SIG-M5 treated with dmso at 0.1 percent for 504 hours (cell line): Measurements from ENCODE around the gene FSTL4.
"Not testable (repeated sequence)": the region's sequence is repeated elsewhere in the genome, so short reads cannot be mapped to it uniquely, and the experiment has no call there.

Source experiments
- DNase-seq: peaks from one replicate; lab custom pipeline; 2025; ENCODE audit not compliant: unreplicated experiment; lab: John Stamatoyannopoulos, UW

FSTL4 gene

GRCh38 chr5:133559960-133560359, 52.4 kb downstream of the FSTL4 start:
- no peak for DNase-seq

- DNase-seq: no peak
These were observed 55.8 kb downstream of the FSTL4 start for GRCh38 chr5:133556551-133556950.

DNA sequence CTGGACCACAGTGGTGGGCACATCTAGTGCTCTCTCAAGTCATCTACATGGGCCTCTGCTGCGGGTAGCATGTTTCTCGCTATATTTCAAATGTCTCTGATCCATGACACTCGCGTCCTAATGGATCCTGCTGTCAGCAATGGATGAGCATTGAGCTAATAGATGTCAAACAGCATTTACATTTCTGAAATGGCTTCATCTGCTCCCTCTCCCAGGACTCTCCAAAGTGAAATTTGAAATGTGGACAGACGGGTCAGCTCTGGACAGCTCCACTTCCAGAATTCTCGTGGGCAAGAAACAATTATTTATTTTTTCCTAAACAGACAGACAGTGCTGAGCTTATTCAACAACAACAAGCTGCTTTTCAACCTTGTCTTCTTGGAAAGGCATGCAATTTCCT, 58.1 kb downstream of the FSTL4 start:
- no peak for DNase-seq

DNA sequence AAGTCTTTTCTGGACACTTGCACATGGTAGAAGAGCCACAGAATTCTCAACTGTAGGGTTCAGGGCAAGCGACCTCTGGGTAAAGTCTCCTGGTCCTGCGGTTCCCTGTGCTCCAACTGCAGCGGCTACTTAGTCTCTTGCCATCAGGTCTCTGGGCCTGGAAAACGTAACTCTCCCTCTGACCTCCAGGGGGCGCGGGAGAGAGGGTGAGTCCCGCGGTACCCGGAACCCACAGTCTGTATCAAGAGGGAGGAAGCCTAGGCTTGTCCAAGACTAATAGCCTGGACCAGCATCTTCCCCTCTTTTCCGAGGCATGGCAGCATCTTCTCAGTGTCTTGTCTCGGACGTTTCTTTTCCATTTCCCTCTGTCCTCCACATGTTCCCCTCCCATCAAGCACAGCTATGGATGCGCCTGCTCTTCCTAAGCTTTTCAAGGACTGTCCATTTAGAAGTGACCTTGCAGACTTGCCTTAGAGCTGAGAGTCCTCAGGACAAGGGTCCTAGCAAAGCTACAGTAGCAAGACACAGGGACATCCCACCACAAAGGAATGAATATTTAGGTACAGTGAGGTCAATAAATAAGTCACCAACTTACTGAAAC, 59.3 kb downstream of the FSTL4 start:
- DNase-seq: peak; percentile 65

DNA sequence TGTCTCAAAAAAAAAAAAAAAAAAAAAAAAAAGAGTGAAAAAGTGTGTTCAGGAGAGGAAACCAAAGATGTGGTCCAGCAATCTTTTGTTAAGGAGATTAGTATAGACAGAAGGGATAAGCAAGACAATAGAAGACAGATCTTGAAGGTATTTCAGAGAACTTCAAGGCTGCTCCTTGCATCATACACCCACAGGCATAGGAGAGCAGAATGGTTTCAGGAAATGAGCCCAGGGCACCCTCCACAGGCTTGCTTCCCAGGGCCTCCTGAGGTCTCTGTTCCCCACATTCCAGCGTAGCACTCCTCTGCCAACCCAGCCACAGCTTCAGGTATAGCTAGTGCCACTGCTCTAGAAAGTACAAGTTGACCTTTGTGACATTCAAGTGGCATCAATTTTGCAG, 65.8 kb downstream of the FSTL4 start:
- DNase-seq: no peak

- DNase-seq: no peak
These were observed 68.0 kb downstream of the FSTL4 start for GRCh38 chr5:133544346-133544745.

GRCh38 chr5:133539818-133540217, 72.5 kb downstream of the FSTL4 start:
- DNase-seq: no peak

- no peak for DNase-seq
These were observed 73.6 kb downstream of the FSTL4 start for GRCh38 chr5:133538718-133539117.

- DNase-seq: not testable (repeated sequence)
These were observed 77.0 kb downstream of the FSTL4 start for GRCh38 chr5:133535241-133535929.

GRCh38 chr5:133534566-133534965, 77.8 kb downstream of the FSTL4 start:
- DNase-seq: no peak

GRCh38 chr5:133533541-133533940, 78.8 kb downstream of the FSTL4 start:
- no peak for DNase-seq

GRCh38 chr5:133531594-133531993, 80.7 kb downstream of the FSTL4 start:
- DNase-seq: no peak

GRCh38 chr5:133531178-133531577, 81.2 kb downstream of the FSTL4 start:
- DNase-seq: no peak

DNA sequence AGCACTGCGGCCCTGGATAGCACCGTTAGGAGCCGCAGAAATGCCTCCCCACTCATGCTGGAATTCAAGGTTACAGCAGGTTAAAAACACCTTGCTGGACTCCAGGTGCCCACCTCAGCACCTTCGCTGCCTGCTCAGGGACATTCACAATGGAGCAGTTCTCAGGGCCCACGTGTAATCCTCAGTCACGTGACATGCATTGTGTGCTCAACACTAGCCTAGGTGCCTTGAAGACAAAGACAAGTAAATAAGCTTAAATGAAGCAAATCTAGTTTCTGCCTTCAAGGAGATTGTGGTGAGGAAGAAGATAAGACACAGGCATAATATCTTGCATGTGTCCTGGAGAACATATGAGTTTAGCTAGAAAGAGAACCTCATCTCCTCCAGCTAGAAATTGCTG, 82.1 kb downstream of the FSTL4 start:
- DNase-seq: no peak

- no peak for DNase-seq
These were observed 83.5 kb downstream of the FSTL4 start for GRCh38 chr5:133528841-133529240.

DNA sequence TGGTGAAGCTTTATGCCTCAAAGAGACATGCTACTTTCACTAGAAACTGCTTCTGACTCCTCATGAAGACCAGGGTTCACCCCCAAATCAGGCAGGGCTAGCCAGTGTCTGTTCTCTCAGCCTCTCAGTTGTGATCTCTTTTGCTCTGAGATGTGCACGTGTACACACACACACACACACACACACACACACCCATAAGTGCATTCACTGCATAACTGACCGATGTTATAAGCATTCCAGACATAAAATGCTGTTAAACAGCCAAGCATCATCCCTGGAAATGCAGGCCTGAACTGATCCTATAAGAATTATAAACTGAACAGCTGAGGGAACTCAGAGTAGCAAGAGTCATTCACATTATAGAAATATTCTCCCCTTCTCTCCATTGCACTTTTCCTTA, 85.0 kb downstream of the FSTL4 start:
- no peak for DNase-seq

DNA sequence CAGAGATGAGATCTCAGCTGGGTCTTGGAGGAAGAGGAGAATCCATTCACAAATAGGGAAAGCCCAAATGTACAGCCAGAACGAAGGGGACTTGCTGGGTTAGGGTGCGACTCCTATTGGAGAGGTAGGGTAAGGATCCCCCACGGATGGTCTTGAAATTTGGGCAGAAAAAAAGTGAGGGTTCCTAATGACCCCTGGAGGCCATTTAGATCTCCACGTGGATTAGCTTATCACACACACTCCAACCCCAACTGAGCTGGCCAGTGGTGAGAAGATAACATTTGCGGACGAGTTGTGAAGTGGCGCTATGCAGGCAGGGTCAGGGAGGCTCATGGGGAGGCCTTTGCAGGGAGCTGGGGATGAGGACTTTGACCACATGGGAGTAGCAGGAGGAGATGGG, 86.0 kb downstream of the FSTL4 start:
- DNase-seq: no peak

DNA sequence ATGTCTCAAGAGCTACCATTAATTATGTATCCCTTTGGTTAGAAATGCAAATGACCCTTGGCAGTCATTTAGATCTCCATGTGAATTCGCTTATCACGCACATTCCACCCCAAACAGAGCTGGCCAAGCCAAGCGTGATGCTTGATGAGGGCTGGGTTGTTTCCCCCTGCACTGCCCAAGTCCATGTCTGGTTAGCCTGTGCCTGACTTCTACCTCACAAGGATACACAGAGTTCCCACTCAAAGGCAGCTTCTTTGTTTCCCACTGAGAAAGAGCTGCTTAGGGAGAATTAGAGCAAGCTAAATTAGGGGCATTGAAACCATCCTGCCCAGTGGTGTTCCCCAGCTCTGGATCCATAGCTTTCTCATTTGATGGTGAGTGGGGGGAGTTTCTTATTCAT, 87.2 kb downstream of the FSTL4 start:
- no peak for DNase-seq

DNA sequence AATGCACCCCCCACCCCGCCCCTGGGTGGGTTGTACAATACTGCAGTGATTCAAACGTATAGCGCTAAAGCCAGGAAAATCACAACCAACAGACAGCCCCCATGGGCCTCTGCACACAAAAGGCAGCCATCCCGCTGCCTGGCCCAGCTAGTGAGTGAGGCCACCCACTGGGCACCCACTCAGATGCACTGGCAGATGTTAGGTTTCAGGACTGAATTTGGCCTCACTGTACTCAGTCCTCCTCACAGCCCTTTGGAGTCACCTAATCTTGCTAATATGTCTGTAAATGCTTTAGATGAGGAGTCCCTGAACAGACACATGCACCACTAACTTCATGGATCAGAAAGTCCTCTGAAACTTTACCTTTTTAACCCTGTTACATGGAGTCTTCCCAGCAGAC, 87.7 kb downstream of the FSTL4 start:
- no peak for DNase-seq

DNA sequence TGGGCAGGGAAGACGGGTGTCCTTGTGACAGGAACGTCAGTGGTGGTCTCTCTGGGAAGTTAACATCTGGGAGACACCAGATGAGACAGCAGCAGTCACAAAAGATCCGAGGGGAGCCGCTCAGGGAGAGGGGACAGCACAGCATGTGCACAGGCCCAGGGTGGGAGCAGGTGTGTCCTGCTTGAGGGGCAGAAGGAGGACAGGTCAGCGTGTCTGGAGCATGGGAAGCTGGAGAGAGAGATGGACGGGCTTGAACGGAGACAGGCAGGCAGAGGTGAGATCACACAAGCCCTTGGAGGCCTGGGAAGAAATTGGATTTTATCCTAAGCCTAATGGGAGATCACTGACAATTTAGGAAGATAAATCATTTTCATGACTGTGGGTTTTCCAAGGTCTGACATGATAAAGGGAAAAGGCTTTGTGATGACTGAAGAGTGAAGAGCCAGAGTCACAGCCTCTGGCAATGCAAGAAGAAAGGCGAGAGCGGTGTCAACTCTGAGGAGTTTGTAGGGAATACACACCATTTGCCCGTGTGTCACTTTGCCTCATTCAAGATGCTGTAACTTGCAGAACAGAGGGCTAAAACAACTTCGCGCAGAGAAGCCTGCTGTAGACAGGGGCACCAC, 88.3 kb downstream of the FSTL4 start:
- DNase-seq: no peak

- DNase-seq: no peak
These were observed 89.2 kb downstream of the FSTL4 start for GRCh38 chr5:133523013-133523658.

GRCh38 chr5:133521801-133522200, 90.5 kb downstream of the FSTL4 start:
- DNase-seq: no peak
